Measurements from ENCODE around the gene ZNF516. TPM values are rescaled to one million over a fixed set of nuclear protein-coding genes. Genes with fewer than 3 reads are reported as not detected.

The ZNF516 gene
- polyA plus RNA-seq, 3 donors: 5.0 to 41.9 (median 8.6) TPM

GRCh38 chr18:76410033-76410432, 85.0 kb downstream of the ZNF516 start:
- intact Hi-C loops (cut with micrococcal nuclease): no loop called here
- H3K4me1 ChIP-seq (ENCODE audit: control insufficient read depth in 1 of 2, insufficient read depth in 2 of 2, low read length in 2 of 2): peaks cover 37 to 50% of the 10 kb centered on the region in 2 donors
- Mint-ChIP-seq H3K27ac (peak overlapping the region in 5 of 7 donors; percentile 27 to 87 (median 83)), H3K4me1 (peaks cover 78% of the 10 kb centered on the region), H3K9me3 (peaks cover 0 to 2% (median 0%) of the 10 kb centered on the region in 7 donors), H3K4me3 (no peak overlapping the region), H3K36me3 (peaks cover 31 to 47% of the 10 kb centered on the region in 2 donors), H3K27me3 (ENCODE audit: low read depth in 3 of 3) (peaks cover 0 to 4% (median 2%) of the 10 kb centered on the region in 3 donors)
- no peak overlapping the region for H2AFZ ChIP-seq (ENCODE audit: insufficient read depth, low read depth, low read length, poor library complexity, severe bottlenecking)
- no peak overlapping the region for H3K9ac ChIP-seq (ENCODE audit: insufficient read depth, low read length, poor library complexity, severe bottlenecking)
- DNase-seq: peak in 1 of 3 donors; percentile 15
- 53% methylated on average over 3 of the region's 5 CpGs for WGBS (ENCODE audit: insufficient coverage)
- peaks cover 100% of the 10 kb centered on the region for H4K20me1 ChIP-seq (ENCODE audit: insufficient read depth, low read length)
- no peak for TF ChIP-seq CTCF (IDR thresholded peaks at IDR 0.05)
- peaks cover 7 to 50% of the 10 kb centered on the region in 2 donors for H3K36me3 ChIP-seq (replicated peaks in 1 of 2; ENCODE audit: control insufficient read depth in 1 of 2, insufficient read depth in 2 of 2, low read length in 2 of 2)
- H3K4me2 ChIP-seq (replicated peaks; ENCODE audit: extremely low read depth, low read length, poor library complexity, severe bottlenecking): no peak overlapping the region
- no peaks in the 10 kb centered on the region for H3K27me3 ChIP-seq (ENCODE audit: control insufficient read depth in 2 of 2, insufficient read depth in 2 of 2, low read length in 2 of 2)
- H3K4me3 ChIP-seq (replicated peaks in 1 of 3; ENCODE audit: low read depth in 2 of 3, low read length in 3 of 3): no peak overlapping the region
- no peaks in the 10 kb centered on the region for H3K9me3 ChIP-seq (replicated peaks in 1 of 2; ENCODE audit: control insufficient read depth in 1 of 2, insufficient read depth in 1 of 2, low read length in 2 of 2)
- peaks cover 100% of the 10 kb centered on the region for H3K79me2 ChIP-seq (ENCODE audit: insufficient read depth, low read length)
- H3K27ac ChIP-seq (ENCODE audit: low read depth in 1 of 2, low read length in 2 of 2): peak overlapping the region in 1 of 2 donors; percentile 72

DNA sequence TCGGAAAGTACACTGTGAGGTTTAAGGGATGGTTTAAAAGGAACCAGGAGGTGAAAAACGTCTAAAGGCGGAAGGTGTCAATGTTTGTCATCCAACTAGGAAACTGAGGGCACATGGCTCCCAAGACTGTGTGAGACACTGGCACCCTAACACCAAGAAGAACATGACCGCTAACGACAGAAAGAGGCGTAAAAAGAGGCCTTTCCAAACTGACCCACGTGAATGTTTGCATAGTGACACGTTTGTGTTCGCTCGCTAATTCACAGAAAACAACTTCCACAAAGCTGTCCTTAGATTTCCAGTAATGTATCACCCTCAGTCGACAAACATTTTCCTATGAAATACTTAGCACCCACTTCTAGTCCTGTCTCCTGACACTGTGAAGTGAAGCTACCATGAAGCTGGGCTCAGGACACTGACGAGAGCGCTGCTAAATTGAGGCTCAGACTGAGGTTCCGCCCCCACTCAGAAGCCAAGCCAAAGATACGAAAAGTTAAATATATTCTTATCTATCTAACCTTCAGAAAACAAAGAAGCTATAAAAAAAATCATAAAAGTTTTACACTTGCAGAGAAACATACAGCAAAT, 86.5 kb downstream of the ZNF516 start:
- peaks cover 10 to 61% of the 10 kb centered on the region in 2 donors for H3K36me3 ChIP-seq (replicated peaks in 1 of 2; ENCODE audit: control insufficient read depth in 1 of 2, insufficient read depth in 2 of 2, low read length in 2 of 2)
- H3K36me3 Mint-ChIP-seq: peaks cover 35 to 53% of the 10 kb centered on the region in 2 donors
- H2AFZ ChIP-seq (ENCODE audit: insufficient read depth, low read depth, low read length, poor library complexity, severe bottlenecking): no peak overlapping the region
- H3K4me3 ChIP-seq (replicated peaks in 1 of 3; ENCODE audit: low read depth in 2 of 3, low read length in 3 of 3): no peak overlapping the region
- peaks cover 100% of the 10 kb centered on the region for H4K20me1 ChIP-seq (ENCODE audit: insufficient read depth, low read length)
- H3K4me2 ChIP-seq (replicated peaks; ENCODE audit: extremely low read depth, low read length, poor library complexity, severe bottlenecking): no peak overlapping the region
- peak overlapping the region in 4 of 7 donors; percentile 4 to 80 (median 40) for H3K27ac Mint-ChIP-seq
- no peaks in the 10 kb centered on the region for H3K9me3 ChIP-seq (replicated peaks in 1 of 2; ENCODE audit: control insufficient read depth in 1 of 2, insufficient read depth in 1 of 2, low read length in 2 of 2)
- peaks cover 0 to 2% (median 0%) of the 10 kb centered on the region in 7 donors for H3K9me3 Mint-ChIP-seq
- 97% methylated on average over 10 of the region's 15 CpGs for WGBS (ENCODE audit: insufficient coverage)
- DNase-seq: no peak
- H3K4me1 Mint-ChIP-seq: peaks cover 88% of the 10 kb centered on the region
- peaks cover 0 to 4% (median 2%) of the 10 kb centered on the region in 3 donors for H3K27me3 Mint-ChIP-seq (ENCODE audit: low read depth in 3 of 3)
- TF ChIP-seq CTCF (IDR thresholded peaks at IDR 0.05): no peak
- intact Hi-C loops (cut with micrococcal nuclease): no loop called here
- H3K79me2 ChIP-seq (ENCODE audit: insufficient read depth, low read length): peaks cover 100% of the 10 kb centered on the region
- no peak overlapping the region for H3K9ac ChIP-seq (ENCODE audit: insufficient read depth, low read length, poor library complexity, severe bottlenecking)
- H3K4me3 Mint-ChIP-seq: no peak overlapping the region
- no peaks in the 10 kb centered on the region for H3K27me3 ChIP-seq (ENCODE audit: control insufficient read depth in 2 of 2, insufficient read depth in 2 of 2, low read length in 2 of 2)
- H3K27ac ChIP-seq (ENCODE audit: low read depth in 1 of 2, low read length in 2 of 2): peak overlapping the region in 1 of 2 donors; percentile 55
- H3K4me1 ChIP-seq (ENCODE audit: control insufficient read depth in 1 of 2, insufficient read depth in 2 of 2, low read length in 2 of 2): peaks cover 43 to 57% of the 10 kb centered on the region in 2 donors
